T-helper 1 cell treated with Interleukin-12 subunit alpha and Interleukin-12 subunit beta and Interleukin-4 antibody, amounts not matched to agents 30 ng/mL and 1 ng/mL, for 36 hours (primary cell): ENCODE measurements around the gene ANKMY1. TPM values are rescaled to one million over a fixed set of nuclear protein-coding genes. Genes with fewer than 3 reads are reported as not detected.

Experiments
- total RNA-seq: library from RNA; stranded (reverse); gene quantifications from 2 replicates; pipeline ENCODE4 v1.2.3, GENCODE V29; 2022

Gene ANKMY1
- total RNA-seq, 1 donor from 2014 or later: 33.0 TPM

Other genes starting within 250 kb of the ANKMY1 start
- gene GPC1, start 122.3 kb downstream of the ANKMY1 start, total RNA-seq: 4.6 and 5.4 TPM in 2 replicates
- gene DUSP28, start 2.4 kb upstream of the ANKMY1 start, total RNA-seq: 10.3 and 10.9 TPM in 2 replicates
- 115 and 121 TPM in 2 replicates for gene RNPEPL1, start 10.5 kb upstream of the ANKMY1 start, total RNA-seq
- 59.7 and 65.8 TPM in 2 replicates for gene CAPN10, start 28.7 kb upstream of the ANKMY1 start, total RNA-seq
- gene GPR35, start 67.5 kb upstream of the ANKMY1 start, total RNA-seq: 13.5 and 16.6 TPM in 2 replicates
- gene AQP12B, start 124.9 kb upstream of the ANKMY1 start, total RNA-seq: not detected in 2 replicates
- gene AQP12A, start 133.9 kb upstream of the ANKMY1 start, total RNA-seq: not detected in 2 replicates